Neural cell (in vitro differentiated cells): ENCODE measurements around the gene OXER1. TPM values are rescaled to one million over a fixed set of nuclear protein-coding genes. Genes with fewer than 3 reads are reported as not detected.

Source experiments
- H2AFZ ChIP-seq: fragments of 200-600, 300-800 bp; sonication (generic), shearing (Covaris generic); 2 replicates; pipeline ENCODE4 v1.6.0; 2014; ENCODE audit warnings: low read depth, mild to moderate bottlenecking, antibody characterized with exemption, low read length, moderate library complexity
- H3F3A ChIP-seq: fragments of 200-600 bp; shearing (Covaris generic); 2 replicates; pipeline ENCODE4 v1.6.1; 2016; ENCODE audit warnings: mild to moderate bottlenecking, moderate library complexity, mixed read lengths, antibody characterized with exemption, low read length; ENCODE audit not compliant: insufficient read depth, poor library complexity, severe bottlenecking
- H3K27ac ChIP-seq: fragments of 200-600, 300-800 bp; sonication (generic), shearing (Covaris generic); 2 replicates; pipeline ENCODE4 v1.5.1; 2014; ENCODE audit warnings: mild to moderate bottlenecking, low read length, moderate library complexity
- H3K27me3 ChIP-seq: fragments of 300-800, 200-600 bp; sonication (generic), shearing (Covaris generic); 2 replicates; pipeline ENCODE4 v1.6.0; 2014; ENCODE audit warnings: mild to moderate bottlenecking, low read depth, low read length, moderate library complexity; ENCODE audit not compliant: insufficient read depth
- H3K36me3 ChIP-seq: fragments of 300-800, 200-600 bp; sonication (generic), shearing (Covaris generic); 2 replicates; pipeline ENCODE4 v1.5.1; 2014; ENCODE audit warnings: mild to moderate bottlenecking, antibody characterized with exemption, low read length, moderate library complexity; ENCODE audit not compliant: insufficient read depth
- H3K4me2 ChIP-seq: fragments of 300-800, 200-600 bp; sonication (generic), shearing (Covaris generic); 2 replicates; pipeline ENCODE4 v1.6.0; 2014; ENCODE audit warnings: mild to moderate bottlenecking, low read length
- H3K4me3 ChIP-seq: fragments of 300-800, 200-600 bp; sonication (generic), shearing (Covaris generic); 2 replicates; pipeline ENCODE4 v1.5.1; 2014; ENCODE audit warnings: mild to moderate bottlenecking, low read length, moderate library complexity
- H3K79me2 ChIP-seq: fragments of 200-600 bp; shearing (Covaris generic); replicated peaks from 2 replicates; pipeline ENCODE4 v1.6.0; 2014; ENCODE audit warnings: mild to moderate bottlenecking, low read length, moderate library complexity; ENCODE audit not compliant: insufficient read depth
- H3K9ac ChIP-seq: fragments of 300-800, 200-600 bp; sonication (generic), shearing (Covaris generic); 2 replicates; pipeline ENCODE4 v1.6.1; 2016; ENCODE audit warnings: mild to moderate bottlenecking, low read length, mixed read lengths
- H3K9me2 ChIP-seq: fragments of 200-600 bp; shearing (Covaris generic); 2 replicates; pipeline ENCODE4 v1.6.1; 2016; ENCODE audit warnings: mild to moderate bottlenecking, low read length, mixed read lengths; ENCODE audit not compliant: insufficient read depth
- H3K9me3 ChIP-seq: fragments of 200-600, 300-800 bp; sonication (generic), shearing (Covaris generic); 2 replicates; pipeline ENCODE4 v1.6.1; 2016; ENCODE audit warnings: mild to moderate bottlenecking, mixed run types, low read length, moderate library complexity, mixed read lengths
- H4K20me1 ChIP-seq: fragments of 200-600 bp; shearing (Covaris generic); 2 replicates; pipeline ENCODE4 v1.6.1; 2016; ENCODE audit warnings: mild to moderate bottlenecking, mixed run types; ENCODE audit not compliant: insufficient read depth
- CTCF ChIP-seq: fragments of 450-650 bp; IDR thresholded peaks from 2 replicates; pipeline ENCODE4 v1.5.1; 2014; ENCODE audit warnings: antibody characterized with exemption, mild to moderate bottlenecking, moderate library complexity; ENCODE audit not compliant: poor library complexity, severe bottlenecking
- EP300 ChIP-seq: fragments of 450-650 bp; conservative IDR thresholded peaks from 2 replicates; pipeline ENCODE4 v1.6.1; 2014; ENCODE audit warnings: antibody characterized with exemption, mild to moderate bottlenecking, moderate library complexity; ENCODE audit not compliant: poor library complexity, severe bottlenecking
- EZH2 ChIP-seq: fragments of 200-600, 300-800 bp; shearing (Covaris generic), sonication (generic); IDR thresholded peaks from 2 replicates; pipeline ENCODE4 v1.6.1; 2014; ENCODE audit warnings: antibody characterized with exemption, low read length, borderline replicate concordance, mild to moderate bottlenecking; ENCODE audit not compliant: insufficient read depth, poor library complexity, severe bottlenecking
- MXI1 ChIP-seq: fragments of 450-650 bp; conservative IDR thresholded peaks from 2 replicates; pipeline ENCODE4 v1.6.1; 2014; ENCODE audit warnings: antibody characterized with exemption, mild to moderate bottlenecking; ENCODE audit not compliant: poor library complexity, severe bottlenecking
- POLR2AphosphoS5 ChIP-seq: IDR thresholded peaks from 2 replicates; pipeline ENCODE4 v1.6.1; 2012
- RAD21 ChIP-seq: fragments of 450-650 bp; conservative IDR thresholded peaks from 2 replicates; pipeline ENCODE4 v1.6.1; 2014; ENCODE audit warnings: antibody characterized with exemption, mild to moderate bottlenecking, moderate library complexity
- REST ChIP-seq: IDR thresholded peaks from 2 replicates; pipeline ENCODE4 v1.6.1; 2012; ENCODE audit warnings: borderline replicate concordance
- SMC3 ChIP-seq: fragments of 450-650 bp; conservative IDR thresholded peaks from 2 replicates; pipeline ENCODE4 v1.6.1; 2014; ENCODE audit warnings: antibody characterized with exemption, mild to moderate bottlenecking, moderate library complexity; ENCODE audit not compliant: poor library complexity
- TAF1 ChIP-seq: IDR thresholded peaks from 2 replicates; pipeline ENCODE4 v1.6.1; 2012; ENCODE audit warnings: low read depth
- polyA plus RNA-seq: library from polyadenylated mRNA; depleted of rRNA; stranded (reverse); fragments of >200 nt; gene quantifications from 2 replicates; pipeline ENCODE4 v1.2.3, GENCODE V29; 2014

The OXER1 gene
- polyA plus RNA-seq, 1 donor from 2014 or later: not detected

- no peaks in the 10 kb centered on the region for H3K27me3 ChIP-seq
- no peaks in the 10 kb centered on the region for H3K9me2 ChIP-seq
- no peak overlapping the region for H3K4me2 ChIP-seq
- no peak overlapping the region for H3K4me3 ChIP-seq
- no peaks in the 10 kb centered on the region for H3K79me2 ChIP-seq
- no peaks in the 10 kb centered on the region for H3K36me3 ChIP-seq
- no peak overlapping the region for H2AFZ ChIP-seq
- H4K20me1 ChIP-seq: no peaks in the 10 kb centered on the region
- H3K9me3 ChIP-seq: no peaks in the 10 kb centered on the region
- no peak overlapping the region for H3K9ac ChIP-seq
- H3F3A ChIP-seq: no peaks in the 10 kb centered on the region
- no peak for TF ChIP-seq EP300
- no peak for TF ChIP-seq RAD21
- TF ChIP-seq CTCF: no peak
- no peak for TF ChIP-seq POLR2AphosphoS5
- no peak for TF ChIP-seq SMC3
- TF ChIP-seq EZH2: no peak
- no peak for TF ChIP-seq TAF1
- TF ChIP-seq REST: no peak
- TF ChIP-seq MXI1: no peak
- no peak overlapping the region for H3K27ac ChIP-seq
Observed at GRCh38 chr2:42761554-42761953, 2.4 kb downstream of the OXER1 start.

GRCh38 chr2:42758751-42759150, 5.2 kb downstream of the OXER1 start:
- H3K36me3 ChIP-seq: no peaks in the 10 kb centered on the region
- no peak overlapping the region for H2AFZ ChIP-seq
- no peaks in the 10 kb centered on the region for H3F3A ChIP-seq
- H3K4me3 ChIP-seq: no peak overlapping the region
- H3K9me3 ChIP-seq: no peaks in the 10 kb centered on the region
- H3K4me2 ChIP-seq: no peak overlapping the region
- H4K20me1 ChIP-seq: no peaks in the 10 kb centered on the region
- no peaks in the 10 kb centered on the region for H3K79me2 ChIP-seq
- no peaks in the 10 kb centered on the region for H3K27me3 ChIP-seq
- H3K9ac ChIP-seq: no peak overlapping the region
- no peak overlapping the region for H3K27ac ChIP-seq
- no peaks in the 10 kb centered on the region for H3K9me2 ChIP-seq
- no peak for TF ChIP-seq RAD21
- TF ChIP-seq EP300: no peak
